Measurements from ENCODE around the gene CCDC83.
"Not testable (repeated sequence)": the region's sequence is repeated elsewhere in the genome, so short reads cannot be mapped to it uniquely, and the experiment has no call there.

CCDC83 gene

GRCh38 chr11:85937835-85938234 lies 82.7 kb downstream of the CCDC83 start:
- in situ Hi-C loops (cut with MboI; ENCODE audit: low sequenced_read_pairs) = no loop called here

GRCh38 chr11:85939099-85940015 lies 84.2 kb downstream of the CCDC83 start:
- in situ Hi-C loops (cut with MboI; ENCODE audit: low sequenced_read_pairs) = no loop called here

- in situ Hi-C loops (cut with MboI; ENCODE audit: low sequenced_read_pairs) = no loop called here
Observed at GRCh38 chr11:85941380-85941973, 86.3 kb downstream of the CCDC83 start.

- in situ Hi-C loops (cut with MboI; ENCODE audit: low sequenced_read_pairs) = no loop called here
Observed at GRCh38 chr11:85945296-85945695, 90.1 kb downstream of the CCDC83 start.

- in situ Hi-C loops (cut with MboI; ENCODE audit: low sequenced_read_pairs) = no loop called here
Observed at GRCh38 chr11:85945788-85946187, 90.6 kb downstream of the CCDC83 start.

- in situ Hi-C loops (cut with MboI; ENCODE audit: low sequenced_read_pairs) = no loop called here
Observed at GRCh38 chr11:85946221-85946620, 91.0 kb downstream of the CCDC83 start.

GRCh38 chr11:85947431-85948272 lies 92.5 kb downstream of the CCDC83 start:
- in situ Hi-C loops (cut with MboI; ENCODE audit: low sequenced_read_pairs) = no loop called here

- in situ Hi-C loops (cut with MboI; ENCODE audit: low sequenced_read_pairs) = no loop called here
Observed at GRCh38 chr11:85948884-85949283, 93.7 kb downstream of the CCDC83 start.

GRCh38 chr11:85949798-85950197 lies 94.6 kb downstream of the CCDC83 start:
- in situ Hi-C loops (cut with MboI; ENCODE audit: low sequenced_read_pairs) = no loop called here

- in situ Hi-C loops (cut with MboI; ENCODE audit: low sequenced_read_pairs) = no loop called here
Observed at GRCh38 chr11:85950317-85951048, 95.3 kb downstream of the CCDC83 start.

GRCh38 chr11:85951049-85951405 lies 95.8 kb downstream of the CCDC83 start:
- in situ Hi-C loops (cut with MboI; ENCODE audit: low sequenced_read_pairs) = no loop called here

GRCh38 chr11:85951428-85952107 lies 96.4 kb downstream of the CCDC83 start:
- in situ Hi-C loops (cut with MboI; ENCODE audit: low sequenced_read_pairs) = no loop called here

- in situ Hi-C loops (cut with MboI; ENCODE audit: low sequenced_read_pairs) = not testable (repeated sequence)
Observed at GRCh38 chr11:85952108-85952485, 96.9 kb downstream of the CCDC83 start.

GRCh38 chr11:85953491-85954143 lies 98.4 kb downstream of the CCDC83 start:
- in situ Hi-C loops (cut with MboI; ENCODE audit: low sequenced_read_pairs) = no loop called here

- in situ Hi-C loops (cut with MboI; ENCODE audit: low sequenced_read_pairs) = no loop called here
Observed at GRCh38 chr11:85955531-85955930, 100.3 kb downstream of the CCDC83 start.

GRCh38 chr11:85960678-85961077 lies 105.5 kb downstream of the CCDC83 start:
- in situ Hi-C loops (cut with MboI; ENCODE audit: low sequenced_read_pairs) = no loop called here

- in situ Hi-C loops (cut with MboI; ENCODE audit: low sequenced_read_pairs) = no loop called here
Observed at GRCh38 chr11:85961130-85961529, 105.9 kb downstream of the CCDC83 start.

- in situ Hi-C loops (cut with MboI; ENCODE audit: low sequenced_read_pairs) = no loop called here
Observed at GRCh38 chr11:85961930-85962363, 106.8 kb downstream of the CCDC83 start.

GRCh38 chr11:85965202-85965601 lies 110.0 kb downstream of the CCDC83 start:
- in situ Hi-C loops (cut with MboI; ENCODE audit: low sequenced_read_pairs) = no loop called here

GRCh38 chr11:85967457-85967856 lies 112.3 kb downstream of the CCDC83 start:
- in situ Hi-C loops (cut with MboI; ENCODE audit: low sequenced_read_pairs) = no loop called here

Measured in HL-60/S4 (cell line).